GM21529 (cell line): Measurements from ENCODE around the gene HOXB7.

ENCODE experiments used
- ATAC-seq: cut with Tn5 transposase; IDR thresholded peaks from one replicate; pipeline ENCODE4 v1.9.1; 2021; ENCODE audit not compliant: unreplicated experiment

HOXB7 gene

DNA sequence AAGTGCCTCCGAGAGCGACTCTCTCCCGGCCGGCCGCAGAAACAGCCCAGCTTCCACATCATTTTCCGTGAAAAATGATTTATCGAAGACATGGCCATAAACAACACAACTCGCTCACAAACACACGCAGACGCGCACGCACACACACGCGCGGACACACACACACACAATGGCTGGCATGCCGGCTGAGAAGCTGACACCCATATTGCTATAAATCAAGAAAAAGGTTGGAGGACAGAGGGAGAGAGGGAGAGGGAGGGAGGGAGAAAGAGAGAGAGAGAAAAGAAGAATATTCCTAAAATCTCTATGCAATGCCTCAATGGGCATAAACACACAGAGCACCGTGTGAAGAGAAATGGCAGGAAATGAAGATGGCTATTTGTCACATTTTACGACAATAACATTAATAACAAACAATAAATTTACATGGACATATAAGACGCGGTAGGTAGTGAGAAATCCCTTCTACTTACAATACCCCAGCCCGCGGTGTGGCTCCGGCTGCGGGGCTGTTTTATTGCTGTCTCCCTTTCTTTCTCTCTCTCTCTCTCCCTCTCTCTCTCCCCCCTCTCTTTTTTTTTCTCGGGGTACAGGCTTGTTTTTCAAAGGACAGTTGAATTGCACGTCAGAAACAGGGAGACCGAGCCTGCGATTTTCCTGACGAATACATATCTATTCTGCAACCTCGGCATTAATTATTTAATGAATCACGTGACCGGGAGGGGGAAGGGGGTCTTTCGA lies 42.1 kb downstream of the HOXB7 start:
- no peak for ATAC-seq

DNA sequence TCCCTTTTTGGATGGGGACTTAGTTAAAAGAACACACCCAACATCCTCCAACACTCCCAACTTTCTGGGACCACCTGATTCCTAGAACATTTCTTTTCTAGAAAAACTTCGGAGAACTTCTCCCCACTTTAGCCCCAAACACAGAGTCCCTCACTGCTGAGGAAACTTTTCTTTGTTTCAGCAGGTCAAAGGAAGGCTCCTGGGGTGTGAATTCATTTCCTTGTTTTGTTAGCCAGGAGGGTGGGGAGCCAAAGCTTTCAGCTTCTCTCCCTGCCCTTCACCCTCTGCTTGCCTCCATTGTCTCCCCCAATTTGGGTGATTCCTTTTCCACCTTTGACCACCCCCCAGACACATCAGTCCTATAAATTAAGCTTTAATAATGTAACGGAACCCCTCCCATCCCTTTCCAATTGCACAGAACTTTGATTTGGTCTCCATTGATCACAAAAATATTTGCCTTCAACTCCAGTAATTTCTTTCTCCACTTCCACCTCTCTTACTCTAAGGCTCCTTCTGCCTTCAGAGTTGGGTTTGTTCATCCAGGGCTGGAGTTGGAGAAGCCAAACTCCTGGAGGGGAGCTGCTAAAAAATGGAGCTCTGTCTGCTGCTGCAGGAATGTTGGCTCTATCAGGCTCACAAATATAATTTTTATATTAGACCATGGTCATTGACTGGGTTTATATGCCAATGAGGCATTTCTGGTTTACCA lies 43.0 kb downstream of the HOXB7 start:
- ATAC-seq, result no peak

DNA sequence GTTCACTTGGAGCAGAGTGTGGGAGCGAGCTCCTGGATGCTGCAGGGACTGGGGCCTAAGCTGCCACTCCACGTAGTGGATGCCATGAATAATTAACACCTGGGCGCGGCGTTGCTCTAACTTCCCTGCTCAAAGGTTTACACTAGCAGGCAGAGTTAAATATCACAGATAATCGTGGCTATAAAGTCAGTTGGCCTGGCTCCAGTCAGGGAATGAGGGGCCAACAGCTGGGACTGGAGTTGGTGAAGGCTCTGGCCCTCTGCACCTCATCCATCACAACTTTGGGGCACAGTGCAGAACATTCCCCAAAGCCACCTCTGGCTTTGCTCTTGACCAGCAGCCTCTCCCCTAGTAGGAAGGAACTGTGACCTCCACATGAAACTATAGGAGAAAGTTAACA lies 43.6 kb downstream of the HOXB7 start:
- ATAC-seq, result no peak

- ATAC-seq, result no peak
Observed at GRCh38 chr17:48566717-48567116, 44.1 kb downstream of the HOXB7 start.

GRCh38 chr17:48565925-48566710 lies 44.7 kb downstream of the HOXB7 start:
- no peak for ATAC-seq

GRCh38 chr17:48565022-48565554 lies 45.7 kb downstream of the HOXB7 start:
- no peak for ATAC-seq

DNA sequence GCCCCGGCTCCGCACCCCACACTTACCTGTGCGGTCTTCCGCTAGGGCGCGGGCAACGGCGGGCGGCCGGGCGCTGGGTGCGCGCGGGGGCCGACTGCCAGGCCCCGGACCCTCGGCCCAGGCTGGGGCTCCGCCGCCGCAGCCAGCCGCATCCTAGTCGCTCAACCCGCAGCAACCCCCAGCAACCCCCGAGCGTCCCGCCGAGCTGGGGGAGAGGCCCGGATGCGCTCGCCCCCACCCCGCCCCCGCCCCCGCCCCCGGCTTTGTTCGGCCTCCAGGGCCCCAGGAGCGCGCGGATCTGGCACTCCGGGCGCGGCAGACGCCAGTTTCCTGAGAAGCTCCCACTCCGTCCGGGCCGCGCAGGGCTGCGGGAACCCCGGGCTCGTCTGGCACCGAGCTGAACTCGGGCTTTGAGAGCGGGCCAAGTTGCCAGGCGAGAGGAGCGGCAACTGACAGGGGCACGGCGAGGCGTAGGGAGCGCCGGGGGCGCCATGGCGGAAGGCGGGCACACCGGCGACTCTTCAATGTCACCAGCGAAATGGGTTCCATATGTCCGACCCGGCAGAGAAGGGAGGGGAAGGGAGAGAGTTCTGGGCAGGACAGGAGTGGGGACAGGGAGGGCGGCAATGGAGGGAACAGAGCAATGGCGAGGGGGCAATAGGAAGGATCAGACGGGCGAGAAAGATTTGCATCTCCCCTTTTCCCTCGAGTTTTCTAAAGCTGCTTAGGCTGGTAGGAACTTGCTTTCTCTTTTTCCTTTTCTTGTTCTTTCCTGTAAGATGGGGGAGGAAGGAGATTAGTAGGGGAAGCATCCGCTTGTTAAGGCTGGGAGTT lies 46.4 kb downstream of the HOXB7 start:
- no peak for ATAC-seq

- no peak for ATAC-seq
Observed at GRCh38 chr17:48563867-48564187, 47.0 kb downstream of the HOXB7 start.

DNA sequence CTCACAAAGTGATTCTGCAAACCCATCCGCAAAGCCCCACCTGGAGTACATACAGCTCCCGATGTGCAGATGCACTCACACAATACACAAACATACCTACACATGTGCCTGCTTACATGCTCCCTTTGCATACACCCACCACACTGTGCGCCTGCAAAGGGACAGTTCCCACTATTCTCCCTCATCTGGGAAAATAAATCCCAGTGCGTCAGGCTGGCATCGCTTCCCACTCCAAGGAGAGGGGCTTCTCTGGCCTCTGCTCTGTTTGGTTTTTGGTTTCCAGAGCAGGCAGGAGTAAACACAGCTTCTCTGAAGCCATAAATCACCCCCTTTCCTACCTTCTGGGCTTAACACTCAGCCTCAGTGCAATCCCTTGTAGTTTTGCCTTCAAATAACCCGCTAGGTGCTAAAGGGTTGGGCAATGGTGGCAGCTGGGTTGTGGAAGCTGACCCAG lies 47.4 kb downstream of the HOXB7 start:
- no peak for ATAC-seq

DNA sequence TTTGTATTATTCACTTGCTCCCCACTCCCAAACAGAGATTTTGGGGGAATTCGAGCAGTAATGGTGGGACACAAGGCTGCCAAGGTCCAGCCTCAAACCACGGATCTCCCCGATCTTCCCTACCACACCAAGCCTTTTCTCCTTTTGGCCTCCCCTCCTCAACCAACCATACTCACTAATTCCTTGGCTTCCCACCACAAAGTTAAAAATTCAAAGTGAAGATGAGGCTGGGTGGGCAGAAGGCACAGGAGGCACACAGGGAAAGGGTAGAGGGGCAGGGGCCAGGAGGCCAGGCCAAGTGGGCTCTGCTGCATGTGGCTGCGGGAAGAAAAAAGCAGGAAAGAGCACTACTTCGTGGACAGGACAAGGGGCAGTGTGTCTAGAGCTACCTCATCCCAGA lies 47.9 kb downstream of the HOXB7 start:
- ATAC-seq, result no peak

- no peak for ATAC-seq
Observed at GRCh38 chr17:48561884-48562810, 48.7 kb downstream of the HOXB7 start.

- ATAC-seq, result no peak
Observed at GRCh38 chr17:48559840-48560817, 50.7 kb downstream of the HOXB7 start.

- ATAC-seq, result no peak
Observed at GRCh38 chr17:48559122-48559839, 51.5 kb downstream of the HOXB7 start.

GRCh38 chr17:48558831-48559121 lies 52.0 kb downstream of the HOXB7 start:
- no peak for ATAC-seq

DNA sequence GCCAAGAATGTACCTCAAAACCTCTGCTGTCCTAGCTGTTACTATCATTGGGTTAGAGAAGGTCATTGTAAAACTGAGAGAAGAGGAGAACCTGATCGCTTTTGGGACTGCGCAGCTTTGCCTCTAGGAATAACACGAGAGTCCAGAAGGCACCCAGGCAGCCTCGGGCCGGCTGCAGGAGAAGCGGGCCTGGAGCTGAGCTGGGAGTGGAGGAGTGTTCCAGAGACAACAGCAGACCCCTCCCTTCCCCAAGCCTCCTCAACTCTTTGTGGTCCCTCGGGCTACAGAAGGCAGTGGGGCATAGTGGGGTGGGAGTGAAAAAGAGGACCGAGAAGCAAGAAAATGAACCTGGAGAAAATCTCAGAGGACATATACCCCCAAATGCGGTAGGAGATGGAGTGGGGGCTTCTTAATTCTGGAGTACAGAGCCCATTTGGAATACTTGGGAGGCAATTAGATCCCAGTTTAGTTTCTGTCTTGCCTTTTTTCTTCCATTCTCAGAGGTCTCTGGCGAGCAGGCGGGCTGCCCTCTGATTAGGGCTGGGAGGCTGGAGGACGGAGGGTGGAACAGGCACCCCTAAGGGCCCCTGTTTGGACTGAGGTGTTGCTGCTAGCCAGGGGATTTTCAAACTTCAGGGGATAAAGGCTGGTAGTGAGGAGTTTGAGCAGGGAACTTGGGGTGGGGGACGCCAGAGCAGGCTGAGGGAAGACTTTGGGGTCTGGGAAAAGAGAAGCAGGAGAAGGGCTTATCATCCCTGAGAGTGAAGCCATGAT lies 52.6 kb downstream of the HOXB7 start:
- ATAC-seq, result no peak
